Testis (tissue), 2 donors: ENCODE results near the gene TGFBRAP1.

Experiments used
- CTCF ChIP-seq, 3 experiments: fragments of 450-650 bp in 2 of 3; fragments of 200-600 bp in 1 of 3; sonication (generic) in 1 of 3; IDR thresholded peaks; one replicate each; pipeline ENCODE4 v1.5.1; 2016 to 2019; ENCODE audit warnings: antibody characterized with exemption in 3 of 3, mild to moderate bottlenecking in 2 of 3, moderate library complexity in 1 of 3
- POLR2A ChIP-seq: fragments of 450-650 bp; IDR thresholded peaks from one replicate; pipeline ENCODE4 v1.6.1; 2017; ENCODE audit warnings: antibody characterized with exemption, mild to moderate bottlenecking, moderate library complexity

DNA sequence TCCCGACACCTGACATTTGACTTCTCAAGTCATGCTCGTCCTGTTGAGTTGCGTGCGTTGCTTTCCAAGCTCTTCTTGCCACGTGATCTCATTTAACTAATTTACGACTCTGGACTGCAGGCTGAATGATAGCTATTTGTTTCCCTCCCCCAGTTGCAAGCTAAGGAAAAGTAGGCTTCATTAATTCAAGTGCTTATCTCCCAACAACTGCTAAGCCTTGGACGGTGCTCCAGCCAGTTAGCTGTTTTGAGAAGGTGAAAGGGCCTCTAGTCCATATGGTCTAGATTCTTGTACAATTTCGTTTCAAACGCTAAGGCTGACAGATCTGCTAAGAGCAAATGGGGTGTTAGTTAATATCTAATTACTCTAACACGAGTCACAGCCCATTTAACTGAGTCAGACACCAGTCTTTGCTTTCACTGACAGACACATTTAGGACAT lies 66.9 kb downstream of the TGFBRAP1 start:
- TF ChIP-seq CTCF (IDR thresholded peaks at IDR 0.05): no peak
- TF ChIP-seq POLR2A: no peak
